ENCODE data around the gene MAPK9.

The MAPK9 gene

GRCh38 chr5:180193749-180194375, 98.0 kb downstream of the MAPK9 start:
- Histone ChIP-seq H2BK120ac (ENCODE audit: insufficient read depth, low read length, poor library complexity) (no peak overlapping the region), H4K12ac (ENCODE audit: low read depth, low read length) (no peak overlapping the region), H3K36me3 (ENCODE audit: control insufficient read depth in 1 of 2, insufficient read depth in 2 of 2, low read length in 2 of 2) (no peaks in the 10 kb centered on the region), H2AK5ac (ENCODE audit: low read length) (no peak overlapping the region), H3K4me1 (ENCODE audit: control insufficient read depth in 1 of 2, insufficient read depth in 2 of 2, low read length in 2 of 2) (no peaks in the 10 kb centered on the region), H3K4me2 (ENCODE audit: low read length) (no peak overlapping the region), H2BK5ac (ENCODE audit: low read depth, low read length, poor library complexity) (no peak overlapping the region), H3K4me3 (ENCODE audit: low read depth, low read length) (no peak overlapping the region), H2BK12ac (ENCODE audit: low read length) (no peak overlapping the region), H3K9ac (ENCODE audit: low read length) (no peak overlapping the region), H4K91ac (ENCODE audit: low read depth, low read length) (no peak overlapping the region), H3K27me3 (ENCODE audit: insufficient read depth, low read length) (no peaks in the 10 kb centered on the region), H3K4ac (ENCODE audit: low read depth, low read length) (no peak overlapping the region), H4K8ac (ENCODE audit: low read depth, low read length) (no peak overlapping the region), H3K79me2 (ENCODE audit: control insufficient read depth, insufficient read depth, low read length, poor library complexity) (no peaks in the 10 kb centered on the region), H3K23ac (ENCODE audit: low read length) (no peak overlapping the region), H3K14ac (ENCODE audit: low read length) (no peak overlapping the region), H2AFZ (ENCODE audit: insufficient read depth, low read length, poor library complexity) (no peak overlapping the region), H3K27ac (ENCODE audit: low read depth, low read length) (no peak overlapping the region), H3K79me1 (ENCODE audit: low read length) (no peaks in the 10 kb centered on the region), H3K9me3 (ENCODE audit: insufficient read depth, low read depth, low read length) (no peaks in the 10 kb centered on the region), H3K18ac (ENCODE audit: low read length) (no peak overlapping the region)
- WGBS (ENCODE audit: extremely low coverage, insufficient coverage, insufficient read length), result no CpG with 5 or more reads among the region's 24 CpGs
- no peak for DNase-seq

- Histone ChIP-seq H2BK12ac (ENCODE audit: low read length) (no peak overlapping the region), H4K91ac (ENCODE audit: low read depth, low read length) (no peak overlapping the region), H3K79me1 (ENCODE audit: low read length) (no peaks in the 10 kb centered on the region), H4K8ac (ENCODE audit: low read depth, low read length) (no peak overlapping the region), H2AK5ac (ENCODE audit: low read length) (no peak overlapping the region), H3K27ac (ENCODE audit: low read depth, low read length) (no peak overlapping the region), H3K9me3 (ENCODE audit: insufficient read depth, low read depth, low read length) (no peaks in the 10 kb centered on the region), H4K12ac (ENCODE audit: low read depth, low read length) (no peak overlapping the region), H3K9ac (ENCODE audit: low read length) (no peak overlapping the region), H3K4me1 (ENCODE audit: control insufficient read depth in 1 of 2, insufficient read depth in 2 of 2, low read length in 2 of 2) (no peaks in the 10 kb centered on the region), H3K18ac (ENCODE audit: low read length) (no peak overlapping the region), H2BK5ac (ENCODE audit: low read depth, low read length, poor library complexity) (no peak overlapping the region), H3K4ac (ENCODE audit: low read depth, low read length) (no peak overlapping the region), H2AFZ (ENCODE audit: insufficient read depth, low read length, poor library complexity) (no peak overlapping the region), H3K14ac (ENCODE audit: low read length) (no peak overlapping the region), H2BK120ac (ENCODE audit: insufficient read depth, low read length, poor library complexity) (no peak overlapping the region), H3K23ac (ENCODE audit: low read length) (no peak overlapping the region), H3K4me3 (ENCODE audit: low read depth, low read length) (no peak overlapping the region), H3K36me3 (ENCODE audit: control insufficient read depth in 1 of 2, insufficient read depth in 2 of 2, low read length in 2 of 2) (no peaks in the 10 kb centered on the region), H3K4me2 (ENCODE audit: low read length) (no peak overlapping the region), H3K27me3 (ENCODE audit: insufficient read depth, low read length) (no peaks in the 10 kb centered on the region), H3K79me2 (ENCODE audit: control insufficient read depth, insufficient read depth, low read length, poor library complexity) (no peaks in the 10 kb centered on the region)
- DNase-seq, result no peak
- WGBS (ENCODE audit: extremely low coverage, insufficient coverage, insufficient read length), result no CpG with 5 or more reads among the region's 6 CpGs
Measured at GRCh38 chr5:180191716-180192115, 100.2 kb downstream of the MAPK9 start.

GRCh38 chr5:180187767-180188166, 104.1 kb downstream of the MAPK9 start:
- no peak for DNase-seq
- no CpG with 5 or more reads among the region's 2 CpGs for WGBS (ENCODE audit: extremely low coverage, insufficient coverage, insufficient read length)
- no peaks in the 10 kb centered on the region for H3K4me1 ChIP-seq (ENCODE audit: control insufficient read depth in 1 of 2, insufficient read depth in 2 of 2, low read length in 2 of 2)

More at GRCh38 chr5:180187767-180188166, 104.1 kb downstream of the MAPK9 start:
- Histone ChIP-seq H3K4me3 (ENCODE audit: low read depth, low read length) (no peak overlapping the region), H3K23ac (ENCODE audit: low read length) (no peak overlapping the region), H2AFZ (ENCODE audit: insufficient read depth, low read length, poor library complexity) (no peak overlapping the region), H3K9me3 (ENCODE audit: insufficient read depth, low read depth, low read length) (peaks cover 2% of the 10 kb centered on the region), H3K14ac (ENCODE audit: low read length) (no peak overlapping the region), H3K36me3 (ENCODE audit: control insufficient read depth in 1 of 2, insufficient read depth in 2 of 2, low read length in 2 of 2) (no peaks in the 10 kb centered on the region), H4K91ac (ENCODE audit: low read depth, low read length) (no peak overlapping the region), H4K8ac (ENCODE audit: low read depth, low read length) (no peak overlapping the region), H3K27me3 (ENCODE audit: insufficient read depth, low read length) (no peaks in the 10 kb centered on the region), H2BK5ac (ENCODE audit: low read depth, low read length, poor library complexity) (no peak overlapping the region), H3K27ac (ENCODE audit: low read depth, low read length) (no peak overlapping the region), H3K9ac (ENCODE audit: low read length) (no peak overlapping the region), H2BK12ac (ENCODE audit: low read length) (no peak overlapping the region), H3K79me1 (ENCODE audit: low read length) (no peaks in the 10 kb centered on the region), H4K12ac (ENCODE audit: low read depth, low read length) (no peak overlapping the region), H3K4me2 (ENCODE audit: low read length) (no peak overlapping the region), H3K4ac (ENCODE audit: low read depth, low read length) (no peak overlapping the region), H2AK5ac (ENCODE audit: low read length) (no peak overlapping the region), H3K79me2 (ENCODE audit: control insufficient read depth, insufficient read depth, low read length, poor library complexity) (no peaks in the 10 kb centered on the region), H2BK120ac (ENCODE audit: insufficient read depth, low read length, poor library complexity) (no peak overlapping the region), H3K18ac (ENCODE audit: low read length) (no peak overlapping the region)

Data from trophoblast cell (in vitro differentiated cells and primary cell).